ENCODE results near the gene CEP19.

- TF ChIP-seq CTCF (IDR thresholded peaks at IDR 0.05) (no peak), POLR2AphosphoS5 (IDR thresholded peaks at IDR 0.05) (no peak)
These were observed 17.8 kb downstream of the CEP19 start for GRCh38 chr3:196694202-196694638.

Measured in sigmoid colon (tissue), 4 donors.